Measurements from ENCODE around the gene TENT5C.

TENT5C gene

DNA sequence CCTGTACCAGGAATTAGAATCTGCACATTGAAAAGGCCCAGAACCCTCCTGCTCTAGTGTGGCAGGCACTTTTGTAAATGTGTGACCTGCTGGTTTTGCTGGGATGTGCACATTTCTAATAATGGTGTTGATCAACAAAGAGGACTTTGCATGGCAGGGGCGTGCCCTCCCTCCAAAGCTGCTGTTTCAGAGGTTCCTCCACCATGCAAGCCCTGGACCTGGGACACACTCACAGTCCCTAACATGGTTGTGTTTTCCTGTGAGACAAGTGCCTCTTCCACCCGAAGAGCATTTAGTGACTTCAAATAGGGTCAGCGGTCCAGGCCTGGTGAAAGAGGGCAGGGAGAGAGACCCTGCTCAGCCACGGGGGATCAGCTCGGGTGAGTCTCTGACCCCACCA, 28.1 kb downstream of the TENT5C start:
- in situ Hi-C loops (cut with MboI; ENCODE audit: low pct_unique_long_range_greater_than_20kb, low sequenced_read_pairs, unreplicated experiment), result no loop called here
- TF ChIP-seq, protein P1, sequence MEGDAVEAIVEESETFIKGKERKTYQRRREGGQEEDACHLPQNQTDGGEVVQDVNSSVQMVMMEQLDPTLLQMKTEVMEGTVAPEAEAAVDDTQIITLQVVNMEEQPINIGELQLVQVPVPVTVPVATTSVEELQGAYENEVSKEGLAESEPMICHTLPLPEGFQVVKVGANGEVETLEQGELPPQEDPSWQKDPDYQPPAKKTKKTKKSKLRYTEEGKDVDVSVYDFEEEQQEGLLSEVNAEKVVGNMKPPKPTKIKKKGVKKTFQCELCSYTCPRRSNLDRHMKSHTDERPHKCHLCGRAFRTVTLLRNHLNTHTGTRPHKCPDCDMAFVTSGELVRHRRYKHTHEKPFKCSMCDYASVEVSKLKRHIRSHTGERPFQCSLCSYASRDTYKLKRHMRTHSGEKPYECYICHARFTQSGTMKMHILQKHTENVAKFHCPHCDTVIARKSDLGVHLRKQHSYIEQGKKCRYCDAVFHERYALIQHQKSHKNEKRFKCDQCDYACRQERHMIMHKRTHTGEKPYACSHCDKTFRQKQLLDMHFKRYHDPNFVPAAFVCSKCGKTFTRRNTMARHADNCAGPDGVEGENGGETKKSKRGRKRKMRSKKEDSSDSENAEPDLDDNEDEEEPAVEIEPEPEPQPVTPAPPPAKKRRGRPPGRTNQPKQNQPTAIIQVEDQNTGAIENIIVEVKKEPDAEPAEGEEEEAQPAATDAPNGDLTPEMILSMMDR (IDR thresholded peaks at IDR 0.05; ENCODE audit: extremely low read depth, insufficient read depth, missing control alignments), result no peak
- no peak for DNase-seq (ENCODE audit: low spot score)

DNA sequence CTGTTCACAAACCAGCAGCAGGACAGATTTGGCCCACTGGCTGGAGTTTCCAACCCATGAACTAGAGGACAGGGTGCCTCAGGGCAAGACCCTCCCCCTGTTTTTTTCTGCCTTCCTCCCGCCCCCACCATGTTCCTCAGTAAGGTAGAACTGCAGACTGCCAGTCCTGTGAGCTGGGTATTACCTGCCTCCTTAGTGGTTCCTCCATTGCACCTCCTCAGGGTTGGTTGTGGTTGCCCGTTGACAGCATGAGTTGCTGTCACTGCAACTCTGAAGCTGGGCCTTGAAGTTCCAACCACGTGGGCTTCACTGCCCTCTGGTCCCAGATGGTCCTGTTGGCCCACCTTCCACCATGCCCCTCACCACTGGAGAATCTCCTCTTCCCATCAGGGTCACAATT, 28.8 kb downstream of the TENT5C start:
- TF ChIP-seq, protein P1 (IDR thresholded peaks at IDR 0.05; ENCODE audit: extremely low read depth, insufficient read depth, missing control alignments), result no peak
- in situ Hi-C loops (cut with MboI; ENCODE audit: low pct_unique_long_range_greater_than_20kb, low sequenced_read_pairs, unreplicated experiment), result no loop called here
- DNase-seq (ENCODE audit: low spot score), result no peak

DNA sequence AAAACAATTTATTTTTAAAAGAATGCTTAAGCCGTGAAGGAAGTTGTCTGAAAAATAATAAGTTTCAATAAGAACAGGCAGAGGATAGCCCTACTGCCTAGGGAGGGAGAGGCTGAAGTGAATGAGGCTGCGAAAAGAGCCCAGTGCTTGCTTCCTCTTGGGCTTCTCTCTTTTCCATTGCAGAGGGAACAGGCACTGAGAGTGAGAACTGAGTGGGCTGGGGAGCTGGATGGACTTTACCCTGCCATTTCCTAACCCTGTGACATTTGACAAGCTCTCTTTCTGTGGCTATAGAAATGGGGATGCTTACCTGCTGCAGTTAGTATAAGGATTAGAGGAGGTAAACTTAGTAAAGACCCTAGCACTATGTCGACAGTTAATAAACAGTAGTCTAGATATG, 30.0 kb downstream of the TENT5C start:
- no peak for DNase-seq (ENCODE audit: low spot score)
- TF ChIP-seq, protein P1 (IDR thresholded peaks at IDR 0.05; ENCODE audit: extremely low read depth, insufficient read depth, missing control alignments), result no peak
- in situ Hi-C loops (cut with MboI; ENCODE audit: low pct_unique_long_range_greater_than_20kb, low sequenced_read_pairs, unreplicated experiment), result no loop called here

DNA sequence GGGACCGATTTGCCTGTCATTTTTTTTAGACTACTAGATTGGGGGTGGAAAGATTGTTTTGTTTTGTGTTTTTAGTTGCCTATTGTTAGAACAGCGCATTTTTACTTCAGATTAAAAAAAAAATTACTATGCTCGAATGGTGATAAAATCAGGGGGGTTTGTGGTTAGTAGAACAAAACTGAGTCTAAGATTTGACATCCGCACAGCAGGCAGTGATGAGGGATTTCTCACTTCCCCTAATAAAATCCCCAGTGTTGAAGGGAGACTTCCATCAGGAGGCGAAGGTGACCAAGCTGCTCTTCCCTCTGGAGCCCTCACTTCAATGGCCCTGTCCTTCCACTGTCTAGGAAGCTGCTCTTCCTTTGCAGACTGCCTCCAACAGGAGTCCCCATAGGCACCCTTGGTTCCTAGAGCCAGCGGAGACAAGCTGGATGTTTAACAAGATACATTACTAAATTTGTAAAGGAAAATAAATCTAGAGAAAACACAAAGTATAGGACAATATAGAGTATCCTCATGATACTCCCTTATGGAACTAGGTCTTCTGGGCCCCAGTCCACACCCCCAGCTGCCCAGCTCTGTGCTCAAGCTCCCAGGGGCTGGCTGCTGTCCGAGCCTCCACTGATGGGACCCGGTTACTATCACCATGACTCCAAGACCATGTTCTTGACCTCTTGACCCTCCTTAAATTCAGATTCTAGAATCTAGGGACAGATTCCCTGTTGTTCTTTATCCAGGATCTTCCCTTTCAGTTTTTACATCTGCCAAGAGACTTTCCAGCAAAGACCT, 31.0 kb downstream of the TENT5C start:
- in situ Hi-C loops (cut with MboI; ENCODE audit: low pct_unique_long_range_greater_than_20kb, low sequenced_read_pairs, unreplicated experiment), result no loop called here
- DNase-seq (ENCODE audit: low spot score), result no peak
- TF ChIP-seq, protein P1 (IDR thresholded peaks at IDR 0.05; ENCODE audit: extremely low read depth, insufficient read depth, missing control alignments), result no peak

DNA sequence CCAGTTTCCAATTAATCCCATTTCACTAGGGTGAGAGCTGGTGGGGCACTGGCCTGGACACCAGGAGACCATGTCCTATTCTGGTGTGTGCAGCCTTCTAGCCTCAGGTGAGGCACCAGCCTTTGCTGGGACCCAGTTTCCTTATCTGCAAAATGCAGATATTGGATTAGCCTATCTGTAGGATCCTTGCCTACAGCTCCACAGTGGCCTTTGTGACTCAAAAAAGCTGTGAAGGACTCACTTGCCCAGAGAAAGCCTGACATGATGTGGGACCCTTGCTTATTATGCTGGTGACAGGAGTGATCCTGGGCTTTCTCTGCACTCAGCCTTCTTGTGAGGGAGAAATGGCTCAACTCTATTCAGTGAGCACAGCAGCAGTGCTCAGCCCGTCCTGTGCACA, 32.3 kb downstream of the TENT5C start:
- TF ChIP-seq, protein P1 (IDR thresholded peaks at IDR 0.05; ENCODE audit: extremely low read depth, insufficient read depth, missing control alignments), result no peak
- in situ Hi-C loops (cut with MboI; ENCODE audit: low pct_unique_long_range_greater_than_20kb, low sequenced_read_pairs, unreplicated experiment), result no loop called here
- no peak for DNase-seq (ENCODE audit: low spot score)

DNA sequence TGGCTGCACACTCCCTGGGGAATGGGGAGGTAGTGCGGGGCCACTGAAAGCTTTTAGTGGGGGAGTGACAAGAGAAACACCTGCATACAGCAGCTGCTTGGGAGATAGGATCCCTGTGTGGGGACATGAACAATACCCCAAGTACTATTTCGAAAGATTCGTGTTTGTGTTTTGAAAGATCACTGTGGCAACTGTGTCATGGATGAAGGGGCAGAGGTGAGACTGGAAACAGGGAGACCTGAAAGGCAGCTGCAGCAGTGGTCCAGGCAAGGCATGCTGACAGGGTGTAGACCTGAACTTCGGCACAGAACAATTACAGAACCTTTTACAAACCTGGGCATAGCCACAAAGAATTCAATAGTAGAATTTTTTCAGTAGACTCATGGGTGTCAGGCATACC, 32.9 kb downstream of the TENT5C start:
- TF ChIP-seq, protein P1 (IDR thresholded peaks at IDR 0.05; ENCODE audit: extremely low read depth, insufficient read depth, missing control alignments), result no peak
- DNase-seq (ENCODE audit: low spot score), result no peak
- in situ Hi-C loops (cut with MboI; ENCODE audit: low pct_unique_long_range_greater_than_20kb, low sequenced_read_pairs, unreplicated experiment), result no loop called here

Measured in GM13977 (cell line).